Nephron progenitor cell (in vitro differentiated cells): ENCODE data around the gene EME2.
A peak's percentile ranks its signal among the peaks of the same experiment; 100 is the strongest.
"Not testable (repeated sequence)": the region's sequence is repeated elsewhere in the genome, so short reads cannot be mapped to it uniquely, and the experiment has no call there.

ENCODE experiments used
- DNase-seq: peaks from one replicate; pipeline ENCODE4 v3.0.0; 2021
- H3K27ac Mint-ChIP-seq: 2 replicates; pipeline ENCODE4 v1.8.0; 2021; ENCODE audit warnings: mild to moderate bottlenecking, moderate library complexity, mixed read lengths
- H3K27me3 Mint-ChIP-seq: 2 replicates; pipeline ENCODE4 v1.8.0; 2021; ENCODE audit warnings: mild to moderate bottlenecking, low read depth, mixed read lengths; ENCODE audit not compliant: poor library complexity
- H3K36me3 Mint-ChIP-seq: 2 replicates; pipeline ENCODE4 v1.8.0; 2021; ENCODE audit warnings: low read depth, mixed read lengths
- H3K4me1 Mint-ChIP-seq: 2 replicates; pipeline ENCODE4 v1.8.0; 2021; ENCODE audit warnings: mixed read lengths
- H3K4me3 Mint-ChIP-seq: 2 replicates; pipeline ENCODE4 v1.8.0; 2021; ENCODE audit warnings: mild to moderate bottlenecking, moderate library complexity, mixed read lengths
- H3K9me3 Mint-ChIP-seq: 2 replicates; pipeline ENCODE4 v1.8.0; 2021; ENCODE audit warnings: mild to moderate bottlenecking, moderate library complexity, mixed read lengths
- CTCF ChIP-seq: fragments of 200-600 bp; sonication (generic); IDR thresholded peaks from 2 replicates; pipeline ENCODE4 v1.5.0; 2021; ENCODE audit warnings: antibody characterized with exemption

The EME2 gene

DNA sequence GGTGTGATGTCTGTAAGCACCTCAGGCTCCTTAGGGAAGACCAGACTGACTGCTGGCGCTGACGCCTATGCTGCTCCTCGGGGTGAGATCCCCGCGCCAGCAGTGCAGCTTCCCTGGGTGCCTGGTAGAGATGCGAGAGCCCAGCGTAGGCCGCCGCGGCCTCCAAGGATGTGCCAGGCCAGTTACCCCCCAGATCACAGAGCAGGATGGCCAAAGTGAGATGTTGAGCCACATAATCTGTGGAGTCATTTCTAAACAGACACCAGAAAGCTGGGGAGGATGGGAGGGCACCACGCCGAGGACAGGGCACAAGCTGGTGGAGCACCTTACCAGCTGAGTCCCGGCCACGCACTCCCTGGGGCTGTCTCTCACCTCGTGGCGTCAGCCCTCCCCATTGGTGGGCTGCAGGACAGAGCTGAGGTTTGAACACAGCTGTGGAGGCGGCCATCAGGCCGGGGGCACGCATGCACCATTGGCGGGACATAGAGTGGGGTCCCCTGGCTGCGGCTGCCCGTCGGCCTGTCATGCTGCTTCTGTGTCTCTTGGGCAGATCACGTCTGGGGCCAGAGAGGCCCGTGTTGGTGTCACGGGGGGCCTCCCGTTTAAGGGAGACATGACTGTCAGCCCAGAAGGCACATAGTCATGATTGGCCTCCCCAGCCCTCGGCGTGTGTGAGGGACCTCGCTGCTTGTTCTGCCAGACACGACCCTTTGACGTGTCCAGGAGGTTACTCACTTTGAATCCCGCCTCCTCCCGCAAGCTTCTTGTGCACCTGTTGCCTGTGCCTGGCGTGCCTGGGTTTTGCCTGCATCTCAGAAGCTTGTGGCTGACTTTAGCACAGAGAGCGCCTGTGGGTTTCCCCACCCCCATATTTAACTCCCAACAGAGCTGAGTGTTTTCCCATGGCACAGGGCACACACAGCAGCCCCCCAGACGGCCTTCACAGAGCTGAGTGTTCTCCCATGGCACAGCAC, 44.7 kb upstream of the EME2 start:
- H3K27ac Mint-ChIP-seq, result peak overlapping the region; percentile 38

GRCh38 chr16:1729026-1729425, 43.6 kb upstream of the EME2 start:
- TF ChIP-seq CTCF, result no peak

More for the DNA sequence above, 44.7 kb upstream of the EME2 start:
- no peaks in the 10 kb centered on the region for H3K9me3 Mint-ChIP-seq
- no peak for DNase-seq
- no peaks in the 10 kb centered on the region for H3K4me1 Mint-ChIP-seq
- no peaks in the 10 kb centered on the region for H3K27me3 Mint-ChIP-seq
- TF ChIP-seq CTCF, result no peak
- H3K4me3 Mint-ChIP-seq, result no peak overlapping the region
- peaks cover 21% of the 10 kb centered on the region for H3K36me3 Mint-ChIP-seq

GRCh38 chr16:1729445-1729844, 43.2 kb upstream of the EME2 start:
- H3K36me3 Mint-ChIP-seq, result peaks cover 21% of the 10 kb centered on the region
- peaks cover under 1% of the 10 kb centered on the region for H3K27me3 Mint-ChIP-seq
- H3K9me3 Mint-ChIP-seq, result no peaks in the 10 kb centered on the region
- no peak for TF ChIP-seq CTCF
- DNase-seq, result no peak
- no peak overlapping the region for H3K27ac Mint-ChIP-seq
- H3K4me1 Mint-ChIP-seq, result no peaks in the 10 kb centered on the region
- H3K4me3 Mint-ChIP-seq, result no peak overlapping the region

More at GRCh38 chr16:1729026-1729425, 43.6 kb upstream of the EME2 start:
- no peak for DNase-seq
- no peak overlapping the region for H3K4me3 Mint-ChIP-seq
- no peaks in the 10 kb centered on the region for H3K27me3 Mint-ChIP-seq
- H3K27ac Mint-ChIP-seq, result no peak overlapping the region
- H3K36me3 Mint-ChIP-seq, result peaks cover 21% of the 10 kb centered on the region
- no peaks in the 10 kb centered on the region for H3K4me1 Mint-ChIP-seq
- no peaks in the 10 kb centered on the region for H3K9me3 Mint-ChIP-seq

GRCh38 chr16:1731073-1731472, 41.5 kb upstream of the EME2 start:
- DNase-seq, result no peak
- Mint-ChIP-seq H3K36me3 (peaks cover 21% of the 10 kb centered on the region), H3K4me1 (no peaks in the 10 kb centered on the region), H3K27ac (no peak overlapping the region), H3K27me3 (peaks cover 3% of the 10 kb centered on the region), H3K4me3 (no peak overlapping the region), H3K9me3 (no peaks in the 10 kb centered on the region)
- no peak for TF ChIP-seq CTCF

DNA sequence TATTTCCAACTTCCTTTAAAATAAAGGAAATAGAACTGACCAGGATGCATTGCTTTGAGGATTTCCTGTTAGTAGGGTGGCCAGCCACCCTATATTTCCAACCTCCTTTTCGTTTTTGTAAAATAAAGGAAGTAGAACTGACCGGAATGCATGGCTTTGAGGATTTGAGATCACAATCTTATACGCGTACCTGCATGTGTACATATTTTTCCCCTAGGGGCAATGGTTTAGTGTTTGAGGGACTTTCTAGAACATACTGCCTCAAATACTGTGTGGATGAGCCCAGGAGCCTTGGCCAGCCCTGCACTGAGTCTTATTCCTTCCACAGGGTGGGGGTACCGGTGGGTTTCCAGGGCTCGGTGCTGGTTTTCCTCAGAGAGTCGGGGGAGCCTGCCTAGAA, 41.0 kb upstream of the EME2 start:
- Mint-ChIP-seq H3K36me3 (peaks cover 21% of the 10 kb centered on the region), H3K4me1 (no peaks in the 10 kb centered on the region), H3K4me3 (no peak overlapping the region), H3K27ac (no peak overlapping the region), H3K27me3 (peaks cover 3% of the 10 kb centered on the region), H3K9me3 (no peaks in the 10 kb centered on the region)
- no peak for TF ChIP-seq CTCF
- DNase-seq, result no peak

DNA sequence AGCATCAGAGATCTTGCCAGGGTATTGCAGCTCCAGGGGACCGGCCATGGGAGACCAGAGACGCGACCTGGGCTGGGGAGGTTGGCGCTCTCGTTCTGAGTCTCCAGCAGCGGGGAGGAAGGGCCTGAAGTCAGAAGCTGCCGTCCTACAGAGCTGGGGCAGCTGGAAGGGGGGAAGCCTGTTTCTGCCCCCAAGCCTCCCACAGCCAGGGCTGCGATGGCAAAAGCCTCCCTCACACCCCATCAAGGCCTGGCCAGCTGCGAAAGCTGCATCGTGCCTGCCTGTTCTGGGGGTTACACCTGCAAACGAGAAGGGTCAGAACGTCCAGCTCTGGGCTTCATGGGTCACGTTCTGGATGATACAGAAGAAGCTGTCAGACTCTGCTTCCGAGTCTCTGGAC, 40.5 kb upstream of the EME2 start:
- no peak for TF ChIP-seq CTCF
- H3K27ac Mint-ChIP-seq, result no peak overlapping the region

GRCh38 chr16:1732551-1732987, 40.0 kb upstream of the EME2 start:
- H3K36me3 Mint-ChIP-seq, result peaks cover 12% of the 10 kb centered on the region
- not testable (repeated sequence) for H3K27me3 Mint-ChIP-seq, H3K4me3 Mint-ChIP-seq, H3K4me1 Mint-ChIP-seq, H3K27ac Mint-ChIP-seq, DNase-seq, H3K9me3 Mint-ChIP-seq

More for the DNA sequence above, 40.5 kb upstream of the EME2 start:
- Mint-ChIP-seq H3K4me3 (no peak overlapping the region), H3K9me3 (no peaks in the 10 kb centered on the region), H3K4me1 (no peaks in the 10 kb centered on the region), H3K27me3 (peaks cover 3% of the 10 kb centered on the region), H3K36me3 (peaks cover 17% of the 10 kb centered on the region)
- DNase-seq, result no peak
